H1 (cell line): Measurements from ENCODE around the gene GH1. TPM values are rescaled to one million over a fixed set of nuclear protein-coding genes. Genes with fewer than 3 reads are reported as not detected.
"Not testable (repeated sequence)": the region's sequence is repeated elsewhere in the genome, so short reads cannot be mapped to it uniquely, and the experiment has no call there.

Source experiments
- CTCF ChIA-PET: fragments of 300-600 bp; sonication (Branson Sonifier 250); formaldehyde crosslinking; loops from one replicate; lab custom pipeline; 2021; ENCODE audit not compliant: partially characterized antibody; lab: Charles Lee
- POLR2A ChIA-PET: fragments of 300-600 bp; sonication (Branson Sonifier 250); formaldehyde crosslinking; loops from one replicate; lab custom pipeline; 2021; ENCODE audit warnings: inconsistent platforms; ENCODE audit not compliant: partially characterized antibody; lab: Charles Lee
- DNase-seq, 2 experiments: peaks; one replicate each; pipeline versions ENCODE4 v3.0.0 to v3.0.0-alpha.2; 2010 to 2022; ENCODE audit warnings: low spot score in 2 of 2, low read depth in 1 of 2, mixed read lengths in 1 of 2
- FAIRE-seq: peaks from 2 replicates; lab custom pipeline; 2011; peaks lifted over from hg19 to GRCh38; lab: Jason Lieb, UNC
- H2AFZ ChIP-seq: 2 replicates; pipeline ENCODE4 v1.8.1; 2012; ENCODE audit warnings: low read length, inconsistent platforms
- H2AK5ac ChIP-seq: 2 replicates; pipeline ENCODE4 v1.6.1; 2013; ENCODE audit warnings: low read depth, low read length
- H2BK120ac ChIP-seq: replicated peaks from 2 replicates; pipeline ENCODE3; 2013; ENCODE audit warnings: low read depth, low read length, inconsistent platforms
- H2BK12ac ChIP-seq: 2 replicates; pipeline ENCODE4 v1.6.1; 2013; ENCODE audit warnings: low read depth, low read length
- H2BK15ac ChIP-seq: 2 replicates; pipeline ENCODE4 v1.6.1; 2013; ENCODE audit warnings: low read length
- H2BK20ac ChIP-seq: 2 replicates; pipeline ENCODE4 v1.6.1; 2013; ENCODE audit warnings: low read length
- H2BK5ac ChIP-seq: 2 replicates; pipeline ENCODE4 v1.6.1; 2013; ENCODE audit warnings: low read depth, low read length
- H3K14ac ChIP-seq: 2 replicates; pipeline ENCODE4 v1.6.1; 2013; ENCODE audit warnings: inconsistent platforms; ENCODE audit not compliant: insufficient read length
- H3K18ac ChIP-seq: 2 replicates; pipeline ENCODE4 v1.6.1; 2013; ENCODE audit warnings: low read length; ENCODE audit errors: extremely low read depth
- H3K23ac ChIP-seq: 2 replicates; pipeline ENCODE4 v1.6.1; 2013; ENCODE audit warnings: inconsistent platforms; ENCODE audit not compliant: insufficient read length
- H3K23me2 ChIP-seq: 2 replicates; pipeline ENCODE4 v1.6.1; 2013; ENCODE audit warnings: low read depth, low read length
- H3K27ac ChIP-seq: 2 replicates; pipeline ENCODE4 v1.6.1; 2011; ENCODE audit warnings: low read depth, low read length, inconsistent platforms
- H3K27me3 ChIP-seq, 4 experiments: replicated peaks in 1 of 4; 1 replicate in 1 of 4; 2 replicates in 3 of 4; pipeline versions ENCODE4 v1.6.1 to v1.8.1; 2011 to 2013; ENCODE audit warnings: low read length in 3 of 4, mild to moderate bottlenecking in 3 of 4, inconsistent platforms in 2 of 4, mixed read lengths in 2 of 4, moderate library complexity in 1 of 4; ENCODE audit not compliant: control insufficient read depth in 3 of 4, insufficient read depth in 3 of 4; ENCODE audit errors: extremely low read depth in 1 of 4
- H3K36me3 ChIP-seq, 4 experiments: 2 replicates each; pipeline versions ENCODE4 v1.6.1 to v1.8.1; 2011 to 2013; ENCODE audit warnings: mild to moderate bottlenecking in 4 of 4, low read length in 3 of 4, moderate library complexity in 2 of 4, control low read depth in 1 of 4, inconsistent platforms in 1 of 4; ENCODE audit not compliant: insufficient read depth in 4 of 4, control insufficient read depth in 2 of 4
- H3K4ac ChIP-seq: replicated peaks from 2 replicates; pipeline ENCODE3; 2013; ENCODE audit warnings: low read length, low read depth, mixed read lengths, inconsistent platforms; ENCODE audit not compliant: insufficient read length
- H3K4me1 ChIP-seq, 4 experiments: replicated peaks in 1 of 4; 1 replicate in 1 of 4; 2 replicates in 3 of 4; pipeline versions ENCODE4 v1.6.1 to v1.8.1; 2011 to 2013; ENCODE audit warnings: low read length in 3 of 4, inconsistent platforms in 2 of 4, mixed read lengths in 1 of 4; ENCODE audit not compliant: insufficient read depth in 4 of 4, control insufficient read depth in 3 of 4
- H3K4me2 ChIP-seq, 2 experiments: 2 replicates each; pipeline versions ENCODE4 v1.6.1 to v1.8.1; 2011 to 2013; ENCODE audit warnings: low read depth in 2 of 2, low read length in 2 of 2, control low read depth in 1 of 2, inconsistent platforms in 1 of 2, mild to moderate bottlenecking in 1 of 2; ENCODE audit not compliant: insufficient read depth in 1 of 2
- H3K4me3 ChIP-seq, 4 experiments: fragments of 200-600, 300-600 bp in 1 of 4; sonication (generic), shearing (Covaris generic), sonication (Bioruptor Twin) in 1 of 4; 2 replicates each; pipeline versions ENCODE4 v1.5.1 to v1.8.1; 2011 to 2016; ENCODE audit warnings: low read length in 4 of 4, low read depth in 3 of 4, control low read depth in 2 of 4, inconsistent platforms in 2 of 4, mild to moderate bottlenecking in 2 of 4, mixed read lengths in 1 of 4, moderate library complexity in 1 of 4; ENCODE audit not compliant: insufficient read depth in 2 of 4; ENCODE audit errors: extremely low read depth in 1 of 4
- H3K56ac ChIP-seq: replicated peaks from 2 replicates; pipeline ENCODE3; 2013; ENCODE audit warnings: low read depth, mild to moderate bottlenecking, mixed read lengths, low read length, inconsistent platforms; ENCODE audit not compliant: insufficient read length
- H3K79me1 ChIP-seq: 2 replicates; pipeline ENCODE4 v1.6.1; 2013; ENCODE audit warnings: low read depth, low read length, control low read depth
- H3K79me2 ChIP-seq, 2 experiments: 2 replicates each; pipeline versions ENCODE4 v1.6.1 to v1.8.1; 2012 to 2013; ENCODE audit warnings: low read length in 2 of 2, mild to moderate bottlenecking in 2 of 2, inconsistent platforms in 1 of 2; ENCODE audit not compliant: insufficient read depth in 2 of 2, control insufficient read depth in 1 of 2
- H3K9ac ChIP-seq, 4 experiments: replicated peaks in 1 of 4; 1 replicate in 1 of 4; 2 replicates in 3 of 4; pipeline versions ENCODE4 v1.6.1 to v1.8.1; 2011 to 2013; ENCODE audit warnings: low read depth in 3 of 4, low read length in 3 of 4, control low read depth in 2 of 4, mild to moderate bottlenecking in 2 of 4, moderate library complexity in 2 of 4, inconsistent platforms in 1 of 4; ENCODE audit errors: extremely low read depth in 1 of 4
- H3K9me3 ChIP-seq, 2 experiments: 2 replicates each; pipeline versions ENCODE4 v1.6.1 to v1.8.1; 2012 to 2013; ENCODE audit warnings: mild to moderate bottlenecking in 2 of 2, moderate library complexity in 2 of 2, control low read depth in 1 of 2, inconsistent platforms in 1 of 2, low read depth in 1 of 2, low read length in 1 of 2, mixed read lengths in 1 of 2; ENCODE audit not compliant: insufficient read depth in 2 of 2
- H4K20me1 ChIP-seq, 2 experiments: replicated peaks in 1 of 2; 2 replicates each; pipeline versions ENCODE3 to v1.8.1; 2011 to 2013; ENCODE audit warnings: inconsistent platforms in 2 of 2, low read length in 2 of 2, mild to moderate bottlenecking in 1 of 2; ENCODE audit not compliant: insufficient read depth in 2 of 2, control insufficient read depth in 1 of 2
- H4K5ac ChIP-seq: 2 replicates; pipeline ENCODE4 v1.6.1; 2013; ENCODE audit warnings: low read length, low read depth, mixed read lengths, inconsistent platforms; ENCODE audit not compliant: insufficient read length
- H4K8ac ChIP-seq: 2 replicates; pipeline ENCODE4 v1.8.0; 2013; ENCODE audit warnings: mild to moderate bottlenecking, moderate library complexity, low read length, inconsistent platforms; ENCODE audit not compliant: insufficient read depth; ENCODE audit errors: extremely low read depth
- H4K91ac ChIP-seq: replicated peaks from 2 replicates; pipeline ENCODE3; 2013; ENCODE audit warnings: low read length, mixed read lengths, inconsistent platforms; ENCODE audit not compliant: insufficient read length
- WGBS, 2 experiments: shearing (Covaris generic) in 1 of 2; methylation state at CpG; one replicate each; pipeline versions ENCODE4 v1.1.6 to v1.1.7; 2013 to 2015; ENCODE audit warnings: low lambda C conversion rate in 2 of 2, mixed read lengths in 2 of 2, inconsistent platforms in 1 of 2, low coverage in 1 of 2, missing lambda C conversion rate in 1 of 2; ENCODE audit not compliant: insufficient replicate concordance in 2 of 2, insufficient coverage in 1 of 2, insufficient read length in 1 of 2; ENCODE audit errors: extremely low coverage in 1 of 2, missing lambda C conversion rate in 1 of 2; 5-methylcytosine and 5-hydroxymethylcytosine counted together
- polyA plus RNA-seq, 7 experiments: library from polyadenylated mRNA; depleted of rRNA in 3 of 7; stranded (reverse) in 5 of 7; unstranded in 2 of 7; fragments of >200 nt in 5 of 7; fragments of 200-250 nt in 2 of 7; gene quantifications; 1 replicate in 5 of 7; 2 replicates in 1 of 7; 4 replicates in 1 of 7; pipeline versions ENCODE4 v1.2.1 to v1.2.3, GENCODE V29; 2011 to 2013; ENCODE audit warnings: missing spikeins in 2 of 7, mixed read lengths in 2 of 7
- total RNA-seq: library from RNA; stranded (reverse); fragmentation: NEBNext Ultra II Directional; extraction: Animal tissue kit (Norgen Biotek cat#: 25700); gene quantifications from 2 replicates; pipeline ENCODE4 v1.2.1, GENCODE V29; 2021

The GH1 gene
- total and polyA plus RNA-seq, 2 of the 8 experiments (the other 6 are each of a cell fraction or from before 2014, with no cell fraction given), result 0.41 TPM; not detected in 1

DNA sequence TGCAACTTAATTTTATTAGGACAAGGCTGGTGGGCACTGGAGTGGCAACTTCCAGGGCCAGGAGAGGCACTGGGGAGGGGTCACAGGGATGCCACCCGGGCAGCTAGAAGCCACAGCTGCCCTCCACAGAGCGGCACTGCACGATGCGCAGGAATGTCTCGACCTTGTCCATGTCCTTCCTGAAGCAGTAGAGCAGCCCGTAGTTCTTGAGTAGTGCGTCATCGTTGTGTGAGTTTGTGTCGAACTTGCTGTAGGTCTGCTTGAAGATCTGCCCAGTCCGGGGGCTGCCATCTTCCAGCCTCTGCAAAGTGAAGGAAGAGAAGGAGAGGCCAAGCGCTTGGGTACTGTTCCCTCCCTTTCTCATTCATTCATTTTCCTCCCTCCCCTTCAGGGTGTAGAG is 1.4 kb downstream of the GH1 start:
- H3K14ac ChIP-seq, H2BK120ac ChIP-seq, H3K56ac ChIP-seq, H3K23me2 ChIP-seq, H3K4me1 ChIP-seq, H2BK5ac ChIP-seq, FAIRE-seq, H3K79me2 ChIP-seq, H3K36me3 ChIP-seq, H2AFZ ChIP-seq, H3K4ac ChIP-seq, H3K4me2 ChIP-seq, H3K9me3 ChIP-seq, H4K20me1 ChIP-seq, H2BK20ac ChIP-seq, H3K23ac ChIP-seq, H4K91ac ChIP-seq, H3K27me3 ChIP-seq, H3K79me1 ChIP-seq, H3K4me3 ChIP-seq, H2AK5ac ChIP-seq, DNase-seq, H3K27ac ChIP-seq, H2BK15ac ChIP-seq, H2BK12ac ChIP-seq, H4K5ac ChIP-seq, H3K18ac ChIP-seq, H4K8ac ChIP-seq, H3K9ac ChIP-seq: not testable (repeated sequence)
- POLR2A ChIA-PET, result interaction anchor here (0.9 to 1.6 kb wide), 5 partner anchors 9 to 109 kb away, joined by 3 to 6 read pairs (median 3); no protein-coding TSS in a partner anchor
- 88% methylated on average over 10 of the region's 11 CpGs; no CpG with 5 or more reads in 1 of the 2 experiments for WGBS, 2 experiments
- CTCF ChIA-PET, result interaction anchor here (0.6 to 11.2 kb wide), 19 partner anchors 10 to 370 kb away, joined by 3 to 270 read pairs (median 17); partner anchors contain the start of genes CD79B, GH2 and ICAM2
